ENCODE data around the gene KRT82.

DNA sequence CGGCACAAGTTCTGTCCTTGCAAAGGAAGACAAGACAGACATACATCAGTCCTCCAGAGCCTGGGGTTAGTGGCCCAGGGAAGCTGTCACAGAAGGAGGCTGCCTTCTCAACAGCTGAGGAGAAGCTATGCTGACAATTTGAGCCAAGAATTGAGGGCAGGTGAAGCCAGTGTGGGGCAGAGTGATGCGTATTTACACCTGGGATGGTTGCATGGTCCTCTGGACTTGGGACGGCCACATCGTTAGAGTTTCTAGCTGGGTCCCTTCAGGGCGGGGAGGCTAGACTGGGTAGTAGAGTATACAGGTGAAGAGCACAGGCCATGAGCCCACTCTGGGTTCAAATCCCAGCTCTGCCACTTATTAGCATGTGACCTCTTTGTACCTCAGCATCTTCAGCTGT, 55.3 kb downstream of the KRT82 start:
- TF ChIP-seq POLR2A (IDR thresholded peaks at IDR 0.05): no peak
- TF ChIP-seq, protein P1, sequence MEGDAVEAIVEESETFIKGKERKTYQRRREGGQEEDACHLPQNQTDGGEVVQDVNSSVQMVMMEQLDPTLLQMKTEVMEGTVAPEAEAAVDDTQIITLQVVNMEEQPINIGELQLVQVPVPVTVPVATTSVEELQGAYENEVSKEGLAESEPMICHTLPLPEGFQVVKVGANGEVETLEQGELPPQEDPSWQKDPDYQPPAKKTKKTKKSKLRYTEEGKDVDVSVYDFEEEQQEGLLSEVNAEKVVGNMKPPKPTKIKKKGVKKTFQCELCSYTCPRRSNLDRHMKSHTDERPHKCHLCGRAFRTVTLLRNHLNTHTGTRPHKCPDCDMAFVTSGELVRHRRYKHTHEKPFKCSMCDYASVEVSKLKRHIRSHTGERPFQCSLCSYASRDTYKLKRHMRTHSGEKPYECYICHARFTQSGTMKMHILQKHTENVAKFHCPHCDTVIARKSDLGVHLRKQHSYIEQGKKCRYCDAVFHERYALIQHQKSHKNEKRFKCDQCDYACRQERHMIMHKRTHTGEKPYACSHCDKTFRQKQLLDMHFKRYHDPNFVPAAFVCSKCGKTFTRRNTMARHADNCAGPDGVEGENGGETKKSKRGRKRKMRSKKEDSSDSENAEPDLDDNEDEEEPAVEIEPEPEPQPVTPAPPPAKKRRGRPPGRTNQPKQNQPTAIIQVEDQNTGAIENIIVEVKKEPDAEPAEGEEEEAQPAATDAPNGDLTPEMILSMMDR (IDR thresholded peaks at IDR 0.05): no peak

Measured in thyroid gland (tissue), 4 donors.